HCT116 (cell line): ENCODE results near the gene COPA. TPM values are rescaled to one million over a fixed set of nuclear protein-coding genes. Genes with fewer than 3 reads are reported as not detected.

Experiments used
- ATAC-seq: fragments of 200-7000 bp; cut with Tn5 transposase; 2 replicates; pipeline ENCODE4 v1.9.1; 2020; ENCODE audit warnings: mild to moderate bottlenecking, moderate library complexity
- BruUV-seq: library from RNA; stranded (reverse); fragments of 400-500 nt; replicated peaks from 2 replicates; lab custom pipeline; 2021; lab: Mats Ljungman, UMichigan
- CTCF ChIA-PET: fragments of 300-600 bp; sonication (Branson Sonifier 250); formaldehyde crosslinking; loops from one replicate; lab custom pipeline; 2021; ENCODE audit warnings: antibody characterized with exemption; lab: Charles Lee
- POLR2A ChIA-PET: fragments of 300-600, 350-600 bp; sonication (Branson Sonifier 250); formaldehyde crosslinking; loops from one replicate; lab custom pipeline; 2021; ENCODE audit warnings: antibody characterized with exemption; lab: Charles Lee
- RAD21 ChIA-PET, 2 experiments: fragments of 300-600 bp; sonication (Branson Sonifier 250); formaldehyde crosslinking; loops; one replicate each; lab custom pipeline; 2023; ENCODE audit warnings: low total read pairs in 2 of 2; ENCODE audit not compliant: uncharacterized antibody in 2 of 2, unreplicated experiment in 2 of 2, low non-redundant PET in 1 of 2; lab: Charles Lee
- DNase-seq: peaks from one replicate; pipeline ENCODE4 v3.0.0-alpha.2; 2010; ENCODE audit warnings: low read depth, low spot score
- H2AFZ ChIP-seq: fragments of 200-600 bp; shearing (Covaris generic), sonication (generic); 2 replicates; pipeline ENCODE4 v1.6.1; 2017; ENCODE audit warnings: low read depth, mixed run types, mixed read lengths, antibody characterized with exemption, low read length; ENCODE audit not compliant: poor library complexity, severe bottlenecking
- H3K27ac ChIP-seq: 2 replicates; pipeline ENCODE4 v1.5.1; 2012; ENCODE audit warnings: low read depth, low read length
- H3K27me3 ChIP-seq: fragments of 200-600 bp; sonication (generic); 2 replicates; pipeline ENCODE4 v1.6.1; 2016; ENCODE audit warnings: mixed run types, low read length, mixed read lengths; ENCODE audit not compliant: insufficient read depth
- H3K36me3 ChIP-seq, 2 experiments: fragments of 200-500 bp in 1 of 2; fragments of 200-600 bp in 1 of 2; sonication (Bioruptor generic) in 1 of 2; sonication (generic) in 1 of 2; 2 replicates each; pipeline versions ENCODE4 v1.5.1 to v1.6.1; 2014 to 2016; ENCODE audit warnings: low read length in 2 of 2, inconsistent platforms in 1 of 2, mixed read lengths in 1 of 2, mixed run types in 1 of 2; ENCODE audit not compliant: insufficient read depth in 2 of 2, control insufficient read depth in 1 of 2
- H3K4me1 ChIP-seq, 2 experiments: fragments of 200-600 bp in 1 of 2; sonication (generic) in 1 of 2; 2 replicates each; pipeline versions ENCODE4 v1.5.1 to v1.6.1; 2012 to 2017; ENCODE audit warnings: low read length in 2 of 2, inconsistent platforms in 1 of 2, mild to moderate bottlenecking in 1 of 2, mixed read lengths in 1 of 2, mixed run types in 1 of 2, moderate library complexity in 1 of 2; ENCODE audit not compliant: insufficient read depth in 2 of 2, control insufficient read depth in 1 of 2
- H3K4me2 ChIP-seq: fragments of 200-600 bp; sonication (generic); 2 replicates; pipeline ENCODE4 v1.6.1; 2017; ENCODE audit warnings: mixed run types, low read length, mixed read lengths
- H3K4me3 ChIP-seq, 2 experiments: fragments of 200-600 bp in 1 of 2; sonication (generic) in 1 of 2; replicated peaks in 1 of 2; 2 replicates each; pipeline ENCODE4 v1.5.1; 2011 to 2016; ENCODE audit warnings: low read length in 2 of 2, control low read depth in 1 of 2, low read depth in 1 of 2, mild to moderate bottlenecking in 1 of 2, mixed read lengths in 1 of 2, mixed run types in 1 of 2
- H3K79me2 ChIP-seq: fragments of 200-600 bp; sonication (generic); 2 replicates; pipeline ENCODE4 v1.6.1; 2017; ENCODE audit warnings: mild to moderate bottlenecking, mixed run types, low read length, moderate library complexity, mixed read lengths; ENCODE audit not compliant: insufficient read depth
- H3K9ac ChIP-seq: fragments of 200-600 bp; sonication (generic); 2 replicates; pipeline ENCODE4 v1.6.1; 2016; ENCODE audit warnings: low read length, mixed read lengths
- H3K9me2 ChIP-seq: fragments of 200-600 bp; sonication (generic), shearing (Covaris generic); 2 replicates; pipeline ENCODE4 v1.6.1; 2017; ENCODE audit warnings: mixed run types, mild to moderate bottlenecking, moderate library complexity; ENCODE audit not compliant: insufficient read depth
- H3K9me3 ChIP-seq, 2 experiments: fragments of 200-500 bp in 1 of 2; fragments of 200-600 bp in 1 of 2; sonication (Bioruptor generic) in 1 of 2; sonication (generic) in 1 of 2; 2 replicates each; pipeline ENCODE4 v1.6.1; 2014 to 2017; ENCODE audit warnings: low read length in 2 of 2, mixed read lengths in 2 of 2, inconsistent platforms in 1 of 2, low read depth in 1 of 2, mild to moderate bottlenecking in 1 of 2, mixed run types in 1 of 2, moderate library complexity in 1 of 2; ENCODE audit not compliant: control insufficient read depth in 1 of 2, insufficient read depth in 1 of 2
- H4K20me1 ChIP-seq: fragments of 200-600 bp; sonication (generic), shearing (Covaris generic); 2 replicates; pipeline ENCODE4 v1.6.1; 2017; ENCODE audit warnings: mixed run types, mild to moderate bottlenecking, moderate library complexity; ENCODE audit not compliant: insufficient read depth
- CBX3 ChIP-seq: IDR thresholded peaks from 2 replicates; pipeline ENCODE4 v1.6.1; 2012; ENCODE audit warnings: low read depth
- ELF1 ChIP-seq: IDR thresholded peaks from 2 replicates; pipeline ENCODE4 v1.6.1; 2012; ENCODE audit warnings: low read depth, borderline replicate concordance
- EZH2phosphoT487 ChIP-seq: fragments of 200-600 bp; IDR thresholded peaks from 2 replicates; pipeline ENCODE4 v1.6.1; 2018; ENCODE audit warnings: antibody characterized with exemption, borderline replicate concordance
- FOSL1 ChIP-seq: IDR thresholded peaks from 2 replicates; pipeline ENCODE4 v1.6.1; 2012; ENCODE audit warnings: low read depth
- MAX ChIP-seq: IDR thresholded peaks from 2 replicates; pipeline ENCODE4 v1.6.1; 2012
- POLR2AphosphoS5 ChIP-seq: IDR thresholded peaks from 2 replicates; pipeline ENCODE4 v1.6.1; 2011; ENCODE audit warnings: mild to moderate bottlenecking, low read depth, low read length, moderate library complexity
- RAD21 ChIP-seq: IDR thresholded peaks from 2 replicates; pipeline ENCODE4 v1.6.1; 2012; ENCODE audit warnings: low read depth, mild to moderate bottlenecking
- REST ChIP-seq: IDR thresholded peaks from 2 replicates; pipeline ENCODE4 v1.6.1; 2012; ENCODE audit warnings: low read depth
- SP1 ChIP-seq: IDR thresholded peaks from 2 replicates; pipeline ENCODE4 v1.6.1; 2012; ENCODE audit warnings: low read depth
- SRF ChIP-seq: IDR thresholded peaks from 2 replicates; pipeline ENCODE4 v1.6.1; 2012; ENCODE audit warnings: low read depth
- ZBTB33 ChIP-seq: IDR thresholded peaks from 2 replicates; pipeline ENCODE4 v1.6.1; 2011; ENCODE audit warnings: mild to moderate bottlenecking, low read length, moderate library complexity; ENCODE audit not compliant: insufficient replicate concordance; ENCODE audit errors: extremely low read depth
- ZFX ChIP-seq: fragments of 450-650 bp; IDR thresholded peaks from 2 replicates; pipeline ENCODE4 v1.6.1; 2017
- ZNF274 ChIP-seq: fragments of 200-500 bp; sonication (Bioruptor generic); IDR thresholded peaks from 2 replicates; pipeline ENCODE4 v1.6.1; 2014; ENCODE audit warnings: mild to moderate bottlenecking, low read depth, low read length, inconsistent platforms
- intact Hi-C: fragments of 100-400 bp; cut with micrococcal nuclease; formaldehyde crosslinking; loops from 2 replicates; pipeline ENCODE4 v1.10.0; 2022
- total RNA-seq: library from RNA; stranded (reverse); gene quantifications from one replicate; pipeline ENCODE4 v1.2.1, GENCODE V29; 2021; ENCODE audit not compliant: unreplicated experiment

COPA gene
- total RNA-seq, 1 experiment from 2014 or later: 132 TPM

- Histone ChIP-seq H3K27ac (no peak overlapping the region), H3K36me3 (peaks cover 9 to 19% of the 10 kb centered on the region in 2 experiments; a peak in 3 of 4 replicates), H3K4me1 (peaks cover 4 to 9% of the 10 kb centered on the region in 2 experiments; a peak in 3 of 4 replicates), H4K20me1 (no peaks in the 10 kb centered on the region), H3K4me2 (no peak overlapping the region), H3K9ac (no peak overlapping the region), H3K9me3 (no peaks in the 10 kb centered on the region), H2AFZ (no peak overlapping the region), H3K9me2 (no peaks in the 10 kb centered on the region), H3K4me3 (no peak overlapping the region), H3K79me2 (peaks cover 30% of the 10 kb centered on the region), H3K27me3 (no peaks in the 10 kb centered on the region)
- no TSS peak for BruUV-seq
- ChIA-PET CTCF (no interaction called here), RAD21 (no interaction called here), POLR2A (no interaction called here)
- no peak for ATAC-seq
- TF ChIP-seq ELF1 (no peak), POLR2AphosphoS5 (no peak), ZNF274 (no peak), REST (no peak), MAX (no peak), ZBTB33 (no peak), EZH2phosphoT487 (no peak), CBX3 (no peak), SP1 (no peak), RAD21 (no peak), ZFX (no peak), FOSL1 (no peak), SRF (no peak)
- no peak for DNase-seq
- intact Hi-C loops: no loop called here
These were observed 3.9 kb upstream of the COPA start for GRCh38 chr1:160346958-160347357.
